Activated T-helper 1 cell treated with anti-CD3 and anti-CD28 coated beads, Interleukin-12 subunit alpha, Interleukin-12 subunit beta, Interleukin-2, Interleukin-4 antibody, amounts not matched to agents 30 ng/mL and 10 ng/mL and 1 ng/mL, durations not matched to agents 14 hours and 24 hours and 36 hours (primary cell): ENCODE measurements around the gene AP3B2. TPM values are rescaled to one million over a fixed set of nuclear protein-coding genes. Genes with fewer than 3 reads are reported as not detected.
"Not testable (repeated sequence)": the region's sequence is repeated elsewhere in the genome, so short reads cannot be mapped to it uniquely, and the experiment has no call there.

Experiments
- DNase-seq: peaks from one replicate; pipeline ENCODE4 v3.0.0; 2021; ENCODE audit warnings: low spot score
- H3K27ac Mint-ChIP-seq: one replicate; pipeline ENCODE4 v1.8.0; 2021; ENCODE audit warnings: mild to moderate bottlenecking, mixed read lengths
- H3K27me3 Mint-ChIP-seq: one replicate; pipeline ENCODE4 v1.8.0; 2022; ENCODE audit warnings: mild to moderate bottlenecking, moderate library complexity, mixed read lengths; ENCODE audit not compliant: insufficient read depth
- H3K36me3 Mint-ChIP-seq: one replicate; pipeline ENCODE4 v1.8.0; 2021; ENCODE audit warnings: low read depth, mixed read lengths
- H3K4me1 Mint-ChIP-seq: one replicate; pipeline ENCODE4 v1.8.0; 2021; ENCODE audit warnings: low read depth, mixed read lengths
- H3K4me3 Mint-ChIP-seq: one replicate; pipeline ENCODE4 v1.8.0; 2021; ENCODE audit warnings: mild to moderate bottlenecking, moderate library complexity, mixed read lengths
- H3K9me3 Mint-ChIP-seq: one replicate; pipeline ENCODE4 v1.8.0; 2021; ENCODE audit warnings: mixed read lengths
- intact Hi-C: fragments of 100-400 bp; cut with micrococcal nuclease; formaldehyde crosslinking; loops from one replicate; pipeline ENCODE4 v1.15.1; 2024
- total RNA-seq: library from RNA; stranded (reverse); gene quantifications from 2 replicates; pipeline ENCODE4 v1.2.3, GENCODE V29; 2022

AP3B2 gene
- total RNA-seq, 1 donor from 2014 or later = 0.21 TPM

GRCh38 chr15:82714016-82714415 is 4.3 kb upstream of the AP3B2 start:
- Mint-ChIP-seq H3K4me3 (no peak overlapping the region), H3K27me3 (peaks cover 13% of the 10 kb centered on the region), H3K4me1 (no peaks in the 10 kb centered on the region), H3K9me3 (no peaks in the 10 kb centered on the region), H3K27ac (no peak overlapping the region), H3K36me3 (no peaks in the 10 kb centered on the region)
- intact Hi-C loops = no loop called here
- DNase-seq = no peak

DNA sequence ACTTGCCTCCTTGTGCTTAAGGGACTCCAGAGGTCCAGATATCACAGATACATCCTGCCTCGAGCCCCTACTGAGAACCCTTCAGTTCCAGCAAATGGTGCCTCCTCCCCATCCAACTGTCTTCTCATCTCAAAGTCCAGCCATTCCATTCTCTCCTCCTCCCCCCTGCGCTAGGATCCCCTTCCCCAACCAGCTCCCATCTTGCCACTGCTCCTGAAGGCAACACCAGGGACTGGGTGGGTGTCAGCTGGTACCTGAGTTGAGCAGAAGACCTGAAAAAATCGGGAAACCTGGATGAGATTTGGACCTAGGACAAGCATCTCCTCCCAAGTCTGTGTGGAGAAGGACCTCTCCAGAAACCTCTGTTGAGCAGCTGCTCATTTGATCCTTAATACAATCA is 2.4 kb upstream of the AP3B2 start:
- no peak for DNase-seq
- Mint-ChIP-seq H3K4me3 (no peak overlapping the region), H3K4me1 (no peaks in the 10 kb centered on the region), H3K27me3 (peaks cover 10% of the 10 kb centered on the region), H3K9me3 (no peaks in the 10 kb centered on the region), H3K27ac (no peak overlapping the region), H3K36me3 (no peaks in the 10 kb centered on the region)
- intact Hi-C loops = no loop called here

DNA sequence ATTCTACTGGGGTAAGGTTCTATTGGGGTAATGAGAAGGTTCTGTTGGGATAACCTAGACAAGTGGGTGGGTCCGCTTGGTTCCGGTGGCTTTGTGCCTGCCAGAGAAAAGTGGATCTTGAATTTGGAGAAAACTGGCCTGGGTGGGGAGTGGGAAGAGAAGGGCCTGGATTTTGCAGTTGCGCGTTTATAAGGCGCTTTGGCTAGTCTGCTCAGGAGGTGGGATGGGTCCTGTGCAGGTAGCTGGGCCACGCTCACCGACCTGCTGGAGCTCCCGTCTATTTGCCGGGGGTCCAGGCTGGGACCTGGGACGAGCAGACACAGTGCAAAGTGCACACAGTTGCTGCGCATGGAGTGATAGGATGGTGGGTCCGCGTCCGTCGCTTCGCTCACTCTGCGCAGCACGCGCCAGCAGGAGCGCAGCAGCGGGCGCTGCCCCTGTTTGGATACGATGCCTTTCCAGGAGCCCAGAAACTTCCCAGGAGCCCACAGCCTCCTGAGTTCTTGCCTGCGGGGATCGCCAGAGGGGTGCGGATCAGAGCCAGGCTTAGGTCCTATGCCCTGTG is 1.3 kb upstream of the AP3B2 start:
- H3K27ac Mint-ChIP-seq = no peak overlapping the region
- peaks cover 10% of the 10 kb centered on the region for H3K27me3 Mint-ChIP-seq
- no peaks in the 10 kb centered on the region for H3K4me1 Mint-ChIP-seq
- H3K36me3 Mint-ChIP-seq = no peaks in the 10 kb centered on the region
- H3K4me3 Mint-ChIP-seq = peak overlapping the region; percentile 61
- intact Hi-C loops = no loop called here
- H3K9me3 Mint-ChIP-seq = no peaks in the 10 kb centered on the region
- DNase-seq = no peak

DNA sequence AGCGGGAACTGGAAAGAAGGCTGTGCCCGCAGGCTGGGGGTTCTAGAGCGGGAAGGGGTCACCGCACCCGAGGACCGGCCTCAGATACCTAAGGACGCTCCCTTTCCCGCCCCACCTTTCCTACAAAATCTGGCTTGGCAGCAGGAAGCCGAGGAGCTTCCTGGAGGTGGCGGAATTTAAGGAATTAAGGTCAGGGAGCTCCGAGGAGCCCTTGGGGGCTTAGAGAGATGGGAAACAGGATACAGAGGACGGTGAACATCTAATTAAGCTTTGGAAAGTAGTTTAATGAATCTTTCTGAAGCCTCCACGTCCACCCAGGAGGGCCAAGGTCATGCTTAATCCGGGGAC is 507 bp upstream of the AP3B2 start:
- intact Hi-C loops = no loop called here
- H3K4me3 Mint-ChIP-seq = peak overlapping the region; percentile 13
- no peaks in the 10 kb centered on the region for H3K9me3 Mint-ChIP-seq
- H3K27me3 Mint-ChIP-seq = peaks cover 6% of the 10 kb centered on the region
- H3K4me1 Mint-ChIP-seq = no peaks in the 10 kb centered on the region
- no peak overlapping the region for H3K27ac Mint-ChIP-seq
- DNase-seq = no peak
- no peaks in the 10 kb centered on the region for H3K36me3 Mint-ChIP-seq

GRCh38 chr15:82709081-82709420 is 624 bp downstream of the AP3B2 start:
- Mint-ChIP-seq H3K4me3 (no peak overlapping the region), H3K27ac (no peak overlapping the region), H3K4me1 (no peaks in the 10 kb centered on the region), H3K36me3 (no peaks in the 10 kb centered on the region), H3K27me3 (peaks cover 6% of the 10 kb centered on the region), H3K9me3 (no peaks in the 10 kb centered on the region)
- intact Hi-C loops = loop anchor here (1.0 to 2.0 kb wide), 4 partner anchors 29 to 169 kb away; partner anchors contain the start of gene RPS17
- DNase-seq = no peak

DNA sequence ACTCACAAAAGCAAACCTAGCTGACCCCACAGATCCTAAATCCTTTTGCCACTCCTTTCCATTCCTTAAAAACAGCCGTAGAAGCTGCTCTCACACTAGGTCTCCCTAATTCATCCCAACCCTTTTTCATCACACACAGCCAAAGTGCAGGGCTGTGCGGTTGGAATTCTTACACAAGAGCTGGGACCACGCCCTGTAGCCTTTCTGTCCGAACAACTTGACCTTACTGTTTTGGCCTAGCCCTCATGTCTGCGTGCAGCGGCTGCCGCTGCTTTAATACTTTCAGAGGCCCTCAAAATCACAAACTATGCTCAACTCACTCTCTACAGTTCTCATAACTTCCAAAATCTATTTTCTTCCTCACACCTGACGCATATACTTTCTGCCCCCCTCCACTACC is 3.8 kb downstream of the AP3B2 start:
- H3K27ac Mint-ChIP-seq, H3K4me1 Mint-ChIP-seq, H3K36me3 Mint-ChIP-seq, H3K9me3 Mint-ChIP-seq, H3K27me3 Mint-ChIP-seq, DNase-seq, intact Hi-C loops, H3K4me3 Mint-ChIP-seq: not testable (repeated sequence)

DNA sequence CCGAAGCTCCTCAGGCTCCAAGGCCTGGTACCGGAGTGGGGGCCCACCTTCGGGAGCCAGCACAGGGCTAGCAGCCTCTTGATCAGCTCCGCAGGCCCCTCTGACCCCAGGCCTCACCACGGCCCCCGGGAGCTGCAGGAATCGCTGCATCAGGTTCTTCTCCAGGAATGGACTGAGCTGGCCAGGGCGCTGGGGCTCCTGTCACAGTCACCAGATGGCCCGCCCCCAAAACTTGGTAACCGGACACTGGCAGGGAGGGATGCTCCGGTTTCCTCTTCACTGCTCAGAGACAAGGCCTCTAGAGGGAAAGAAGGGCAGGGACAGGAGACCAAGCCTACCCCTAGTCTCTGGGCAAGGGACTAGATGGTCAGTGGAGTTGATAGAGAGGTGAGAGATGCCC is 9.9 kb downstream of the AP3B2 start:
- H3K27ac Mint-ChIP-seq = no peak overlapping the region
- intact Hi-C loops = no loop called here
- DNase-seq = no peak
- H3K36me3 Mint-ChIP-seq = no peaks in the 10 kb centered on the region
- no peaks in the 10 kb centered on the region for H3K9me3 Mint-ChIP-seq
- H3K4me3 Mint-ChIP-seq = no peak overlapping the region
- H3K27me3 Mint-ChIP-seq = peaks cover 6% of the 10 kb centered on the region
- H3K4me1 Mint-ChIP-seq = no peaks in the 10 kb centered on the region

GRCh38 chr15:82698711-82699345 is 10.8 kb downstream of the AP3B2 start:
- intact Hi-C loops = no loop called here

DNA sequence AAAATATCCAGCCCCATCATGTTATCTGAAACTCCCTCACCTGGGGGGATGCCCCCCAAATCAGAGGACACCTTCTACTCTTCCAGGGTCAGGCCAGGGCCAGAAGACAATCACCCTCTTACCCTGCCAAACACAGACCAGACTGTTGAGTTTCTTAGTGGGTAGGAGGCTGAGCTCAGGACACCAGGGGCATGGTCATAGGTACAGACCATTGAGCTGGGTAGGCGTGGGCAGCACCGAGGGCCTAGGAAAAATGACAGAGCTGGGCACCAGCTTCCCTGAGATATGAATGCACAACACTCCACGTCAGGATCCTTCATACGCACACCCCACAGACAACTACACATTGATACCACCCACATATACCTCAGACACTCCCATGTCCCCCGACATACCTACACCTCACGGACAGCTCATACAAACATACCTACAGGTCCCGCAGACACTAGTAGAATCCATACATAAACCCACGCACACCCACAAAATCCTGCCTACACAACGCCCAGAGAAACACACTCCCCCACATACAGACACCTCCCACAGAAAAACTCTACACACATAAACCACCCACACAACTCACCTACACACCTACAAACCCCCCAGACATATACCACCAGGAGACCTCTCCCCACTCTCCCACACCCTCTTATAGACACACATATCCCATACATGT is 11.8 kb downstream of the AP3B2 start:
- Mint-ChIP-seq H3K36me3 (no peaks in the 10 kb centered on the region), H3K27me3 (peaks cover 6% of the 10 kb centered on the region), H3K27ac (no peak overlapping the region), H3K4me3 (no peak overlapping the region), H3K9me3 (no peaks in the 10 kb centered on the region), H3K4me1 (no peaks in the 10 kb centered on the region)
- intact Hi-C loops = no loop called here
- DNase-seq = no peak

More at GRCh38 chr15:82698711-82699345, 10.8 kb downstream of the AP3B2 start:
- no peak for DNase-seq
- Mint-ChIP-seq H3K27ac (no peak overlapping the region), H3K4me1 (no peaks in the 10 kb centered on the region), H3K9me3 (no peaks in the 10 kb centered on the region), H3K36me3 (no peaks in the 10 kb centered on the region), H3K27me3 (peaks cover 6% of the 10 kb centered on the region), H3K4me3 (no peak overlapping the region)

DNA sequence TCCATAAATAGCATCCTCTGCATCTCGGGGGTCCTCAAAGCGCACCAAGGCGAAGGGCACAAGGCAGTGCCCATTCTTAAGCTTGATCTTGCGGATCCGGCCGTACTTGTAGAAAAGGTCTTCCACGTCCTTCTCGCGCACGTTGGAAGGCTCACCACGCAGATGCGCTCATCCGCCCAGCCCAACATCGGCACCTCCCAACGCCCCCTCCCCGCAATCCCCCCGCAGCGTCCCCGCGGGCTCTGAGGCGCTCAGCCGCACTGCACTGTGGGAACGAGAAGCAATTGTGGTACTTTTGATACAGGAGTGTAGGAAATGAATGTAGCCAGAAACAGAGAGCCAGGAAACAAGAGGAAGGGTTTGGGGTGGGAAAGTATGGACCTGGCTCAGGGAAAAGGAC is 17.5 kb downstream of the AP3B2 start:
- intact Hi-C loops = no loop called here

DNA sequence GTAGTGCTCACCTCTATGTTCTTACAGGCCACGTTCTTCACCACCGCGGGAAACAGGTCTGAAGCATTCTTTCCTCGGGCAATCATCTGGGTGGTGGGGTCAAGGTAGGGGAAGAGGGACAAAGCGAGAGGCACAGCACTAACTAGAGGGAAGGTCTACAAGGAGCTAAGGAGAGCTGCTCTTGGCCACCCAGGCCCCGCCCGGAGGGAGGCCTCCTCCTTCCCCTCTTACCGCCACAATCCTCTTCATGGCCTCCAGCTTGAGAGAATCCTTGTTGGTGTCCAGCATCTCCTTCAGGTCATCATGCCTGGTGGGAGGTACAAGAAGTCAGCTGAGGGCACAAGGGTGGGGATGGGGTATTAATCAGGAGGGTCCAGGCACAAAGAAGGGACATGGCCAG is 20.5 kb downstream of the AP3B2 start:
- Mint-ChIP-seq H3K4me1 (no peaks in the 10 kb centered on the region), H3K27me3 (no peaks in the 10 kb centered on the region), H3K36me3 (no peaks in the 10 kb centered on the region), H3K4me3 (no peak overlapping the region), H3K9me3 (no peaks in the 10 kb centered on the region), H3K27ac (no peak overlapping the region)
- intact Hi-C loops = no loop called here
- DNase-seq = no peak

More for the DNA sequence above, 17.5 kb downstream of the AP3B2 start:
- H3K27ac Mint-ChIP-seq = no peak overlapping the region
- H3K9me3 Mint-ChIP-seq = no peaks in the 10 kb centered on the region
- no peak for DNase-seq
- no peaks in the 10 kb centered on the region for H3K4me1 Mint-ChIP-seq
- peaks cover 2% of the 10 kb centered on the region for H3K27me3 Mint-ChIP-seq
- no peak overlapping the region for H3K4me3 Mint-ChIP-seq
- H3K36me3 Mint-ChIP-seq = no peaks in the 10 kb centered on the region

- H3K4me3 Mint-ChIP-seq = no peak overlapping the region
- no peaks in the 10 kb centered on the region for H3K36me3 Mint-ChIP-seq
- no peaks in the 10 kb centered on the region for H3K9me3 Mint-ChIP-seq
- H3K27me3 Mint-ChIP-seq = no peaks in the 10 kb centered on the region
- DNase-seq = no peak
- no peak overlapping the region for H3K27ac Mint-ChIP-seq
- intact Hi-C loops = no loop called here
- no peaks in the 10 kb centered on the region for H3K4me1 Mint-ChIP-seq
These were observed 21.0 kb downstream of the AP3B2 start for GRCh38 chr15:82688691-82689090.

DNA sequence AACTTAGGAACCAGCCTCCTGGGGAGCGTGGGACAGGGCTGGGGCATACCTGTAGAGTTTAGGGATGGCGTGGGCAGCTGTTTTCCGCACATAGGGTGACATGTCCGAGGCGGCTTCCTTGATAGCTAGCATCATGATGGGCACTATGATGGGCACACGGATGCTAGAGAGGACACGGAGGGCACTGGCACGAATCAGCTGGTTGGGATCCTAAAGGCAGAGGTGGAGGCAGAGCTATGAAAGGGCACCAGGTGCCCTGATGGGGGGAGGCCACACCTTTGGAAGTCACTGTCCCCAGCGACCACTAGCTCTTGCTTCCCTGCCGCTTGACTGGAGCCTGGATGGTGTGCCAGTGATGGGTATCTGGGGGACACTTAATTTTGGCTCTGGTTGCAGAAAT is 28.3 kb downstream of the AP3B2 start:
- Mint-ChIP-seq H3K4me1 (peaks cover 8% of the 10 kb centered on the region), H3K4me3 (peak overlapping the region; percentile 59), H3K27ac (no peak overlapping the region), H3K36me3 (no peaks in the 10 kb centered on the region), H3K9me3 (no peaks in the 10 kb centered on the region), H3K27me3 (peaks cover 19% of the 10 kb centered on the region)
- no peak for DNase-seq
- intact Hi-C loops = no loop called here
